ENCODE data around the gene SMARCC1. TPM values are rescaled to one million over a fixed set of nuclear protein-coding genes. Genes with fewer than 3 reads are reported as not detected.

SMARCC1 gene
- total RNA-seq, 2 donors from 2014 or later = 11.6 to 19.3 TPM

DNA sequence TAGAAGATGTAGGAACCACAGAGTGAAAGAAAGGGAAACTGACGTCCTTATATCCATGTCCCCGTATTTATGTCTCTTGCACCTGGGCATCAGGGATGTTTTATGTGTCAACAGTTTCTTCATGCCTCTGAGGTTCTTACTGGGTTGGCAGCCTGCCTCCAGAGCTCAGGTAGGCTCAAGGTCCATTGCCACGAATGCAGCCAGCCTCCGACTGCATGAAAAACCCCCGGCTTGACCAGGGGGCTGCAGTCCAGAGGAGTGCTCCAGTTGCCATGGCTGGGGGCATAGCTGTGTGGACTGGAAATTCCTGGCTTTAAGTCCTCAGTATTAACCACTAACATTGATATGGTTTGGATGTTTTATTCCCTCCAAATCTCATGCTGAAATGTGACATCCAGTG, 200.3 kb downstream of the SMARCC1 start:
- Histone ChIP-seq H3K4me1 (peaks cover 0 to 14% of the 10 kb centered on the region in 2 donors), H3K36me3 (peaks cover 5% of the 10 kb centered on the region), H3K27ac (no peak overlapping the region), H3K4me3 (no peak overlapping the region), H3K27me3 (no peaks in the 10 kb centered on the region), H3K9me3 (no peaks in the 10 kb centered on the region)
- no peak for DNase-seq (ENCODE audit: low spot score)
- no peak for TF ChIP-seq CTCF (IDR thresholded peaks at IDR 0.05)

DNA sequence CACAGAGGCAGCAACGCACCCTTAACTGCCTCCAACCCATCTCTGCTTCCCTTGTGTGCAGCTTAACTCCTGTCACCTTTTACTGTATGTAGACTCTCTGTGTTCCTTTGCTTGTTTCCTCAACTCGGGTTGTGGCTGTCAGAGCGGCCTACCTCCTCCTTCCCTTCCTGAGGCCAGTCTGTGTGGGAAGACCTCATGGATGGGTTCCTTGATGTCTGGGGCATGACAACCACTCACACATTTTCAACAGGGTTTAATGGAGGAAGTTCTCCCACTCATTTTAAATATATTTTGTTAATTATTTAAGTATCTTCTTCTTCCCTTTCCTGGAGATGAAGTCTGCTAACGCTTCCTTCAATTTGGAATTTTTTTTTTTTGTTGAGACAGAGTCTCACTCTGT, 201.2 kb downstream of the SMARCC1 start:
- Histone ChIP-seq H3K4me3 (no peak overlapping the region), H3K27me3 (no peaks in the 10 kb centered on the region), H3K4me1 (peaks cover 0 to 14% of the 10 kb centered on the region in 2 donors), H3K36me3 (peaks cover 5% of the 10 kb centered on the region), H3K27ac (no peak overlapping the region), H3K9me3 (no peaks in the 10 kb centered on the region)
- DNase-seq (ENCODE audit: low spot score) = no peak
- TF ChIP-seq CTCF (IDR thresholded peaks at IDR 0.05) = no peak

- Histone ChIP-seq H3K27me3 (no peaks in the 10 kb centered on the region), H3K4me3 (no peak overlapping the region), H3K9me3 (no peaks in the 10 kb centered on the region), H3K36me3 (peaks cover 2% of the 10 kb centered on the region), H3K4me1 (peaks cover 0 to 14% of the 10 kb centered on the region in 2 donors), H3K27ac (no peak overlapping the region)
- no peak for TF ChIP-seq CTCF (IDR thresholded peaks at IDR 0.05)
- no peak for DNase-seq (ENCODE audit: low spot score)
Measured at GRCh38 chr3:47579875-47580274, 201.8 kb downstream of the SMARCC1 start.

- Histone ChIP-seq H3K27ac (no peak within 1 kb of the TSS), H3K4me1 (peaks cover 0 to 16% of the 10 kb centered on the region in 2 donors), H3K36me3 (no peaks in the 10 kb centered on the region), H3K9me3 (no peaks in the 10 kb centered on the region), H3K27me3 (no peaks in the 10 kb centered on the region), H3K4me3 (peak within 1 kb of the TSS; percentile 54 to 70)
- TF ChIP-seq CTCF (IDR thresholded peaks at IDR 0.05) = no peak
- no peak for DNase-seq (ENCODE audit: low spot score)
Measured at GRCh38 chr3:47578691-47579632, 202.7 kb downstream of the SMARCC1 start, which contains the start of gene CSPG5. CSPG5 (minus strand) TSS chr3:47578865; CDS start chr3:47578693, 172 bp downstream.

- DNase-seq (ENCODE audit: low spot score) = no peak
- Histone ChIP-seq H3K4me3 (peak overlapping the region; percentile 54 to 70), H3K9me3 (no peaks in the 10 kb centered on the region), H3K27ac (no peak overlapping the region), H3K36me3 (no peaks in the 10 kb centered on the region), H3K4me1 (peaks cover 0 to 20% of the 10 kb centered on the region in 2 donors), H3K27me3 (no peaks in the 10 kb centered on the region)
- no peak for TF ChIP-seq CTCF (IDR thresholded peaks at IDR 0.05)
Measured at GRCh38 chr3:47578119-47578632, 203.5 kb downstream of the SMARCC1 start.

Data from right atrium auricular region (tissue), 2 donors.